ENCODE measurements around the gene DUSP16. TPM values are rescaled to one million over a fixed set of nuclear protein-coding genes. Genes with fewer than 3 reads are reported as not detected.

Gene DUSP16
- total and polyA plus RNA-seq, 2 of the 8 experiments (the other 6 are each of a cell fraction or from before 2014, with no cell fraction given) = 31.6 to 55.9 TPM

GRCh38 chr12:12502815-12503151, 59.9 kb downstream of the DUSP16 start:
- Histone ChIP-seq H3K23me2 (ENCODE audit: low read depth, low read length) (no peaks in the 10 kb centered on the region), H2BK12ac (ENCODE audit: low read depth, low read length) (no peak overlapping the region), H4K20me1 (replicated peaks in 1 of 2; ENCODE audit: control insufficient read depth in 1 of 2, insufficient read depth in 2 of 2, low read length in 2 of 2) (peaks cover 2% of the 10 kb centered on the region in 2 experiments), H2AFZ (ENCODE audit: low read length) (no peak overlapping the region), H3K36me3 (ENCODE audit: control insufficient read depth in 2 of 4, insufficient read depth in 4 of 4, low read length in 3 of 4) (no peaks in the 10 kb centered on the region), H3K4me2 (ENCODE audit: insufficient read depth in 1 of 2, low read depth in 2 of 2, low read length in 2 of 2) (no peak overlapping the region), H4K8ac (ENCODE audit: extremely low read depth, insufficient read depth, low read length) (no peak overlapping the region), H4K91ac (replicated peaks; ENCODE audit: insufficient read length, low read length) (no peak overlapping the region), H3K9ac (replicated peaks in 1 of 4; ENCODE audit: extremely low read depth in 1 of 4, low read depth in 3 of 4, low read length in 3 of 4) (no peak overlapping the region), H3K27ac (ENCODE audit: low read depth, low read length) (no peak overlapping the region), H3K4ac (replicated peaks; ENCODE audit: insufficient read length, low read depth, low read length) (no peak overlapping the region), H2BK15ac (ENCODE audit: low read length) (no peak overlapping the region), H2BK20ac (ENCODE audit: low read length) (no peak overlapping the region), H3K79me1 (ENCODE audit: low read depth, low read length) (peaks cover 5% of the 10 kb centered on the region; the same call in 1 of the 2 replicates), H3K4me1 (replicated peaks in 1 of 4; ENCODE audit: control insufficient read depth in 3 of 4, insufficient read depth in 4 of 4, low read length in 3 of 4) (peaks cover 0 to 19% (median 8%) of the 10 kb centered on the region in 4 experiments; a peak in 4 of 7 replicates), H3K27me3 (replicated peaks in 1 of 4; ENCODE audit: control insufficient read depth in 3 of 4, extremely low read depth in 1 of 4, insufficient read depth in 3 of 4, low read length in 3 of 4) (no peaks in the 10 kb centered on the region), H3K56ac (replicated peaks; ENCODE audit: insufficient read length, low read depth, low read length) (no peak overlapping the region), H2BK5ac (ENCODE audit: low read depth, low read length) (peak overlapping the region; percentile 14; the same call in 1 of the 2 replicates), H3K18ac (ENCODE audit: extremely low read depth, low read length) (no peak overlapping the region), H2AK5ac (ENCODE audit: low read depth, low read length) (no peak overlapping the region), H4K5ac (ENCODE audit: insufficient read length, low read depth, low read length) (peak overlapping the region; percentile 15), H3K79me2 (ENCODE audit: control insufficient read depth in 1 of 2, insufficient read depth in 2 of 2, low read length in 2 of 2) (peaks cover 0 to 72% of the 10 kb centered on the region in 2 experiments; a peak in 3 of 4 replicates), H3K4me3 (ENCODE audit: extremely low read depth in 1 of 4, insufficient read depth in 2 of 4, low read depth in 3 of 4, low read length in 4 of 4) (no peak overlapping the region), H3K14ac (ENCODE audit: insufficient read length) (no peak overlapping the region), H2BK120ac (replicated peaks; ENCODE audit: low read depth, low read length) (no peak overlapping the region), H3K9me3 (ENCODE audit: insufficient read depth in 2 of 2, low read depth in 1 of 2, low read length in 1 of 2) (no peaks in the 10 kb centered on the region), H3K23ac (ENCODE audit: insufficient read length) (no peak overlapping the region)
- ChIA-PET POLR2A (ENCODE audit: partially characterized antibody) (interaction anchor here (1.1 kb wide), 1 partner anchor 70 kb away, joined by 3 read pairs; no protein-coding TSS in a partner anchor), CTCF (ENCODE audit: partially characterized antibody) (interaction anchor here (0.6 to 3.2 kb wide), 17 partner anchors 11 to 234 kb away, joined by 3 to 14 read pairs (median 6); no protein-coding TSS in a partner anchor)
- DNase-seq (ENCODE audit: low read depth in 1 of 2, low spot score in 2 of 2) (no peak), FAIRE-seq (no peak)
- WGBS, 2 experiments (ENCODE audit: extremely low coverage in 1 of 2, insufficient coverage in 1 of 2, insufficient read length in 1 of 2, insufficient replicate concordance in 2 of 2, low coverage in 1 of 2, low lambda C conversion rate in 2 of 2, missing lambda C conversion rate in 1 of 2) = 95% methylated on average over 5 of the region's 5 CpGs; no CpG with 5 or more reads in 1 of the 2 experiments
- TF ChIP-seq SRF (IDR thresholded peaks at IDR 0.05; ENCODE audit: low read depth, low read length) = no peak
- TF ChIP-seq CREB1 (IDR thresholded peaks at IDR 0.05) = no peak
- no peak for TF ChIP-seq MAFK (IDR thresholded peaks at IDR 0.05; ENCODE audit: low read depth, low read length)
- TF ChIP-seq TAF7 (optimal IDR thresholded peaks at IDR 0.05; ENCODE audit: borderline replicate concordance, low read depth, low read length) = no peak
- TF ChIP-seq SIN3A (conservative IDR thresholded peaks at IDR 0.05 in 1 of 2, IDR thresholded peaks at IDR 0.05 in 1 of 2; ENCODE audit: low read depth in 1 of 2, low read length in 2 of 2) = no peak
- no peak for TF ChIP-seq SIRT6 (IDR thresholded peaks at IDR 0.05; ENCODE audit: low read length)
- TF ChIP-seq EGR1 (IDR thresholded peaks at IDR 0.05; ENCODE audit: borderline replicate concordance, low read depth, low read length) = no peak
- TF ChIP-seq JUND (IDR thresholded peaks at IDR 0.05; ENCODE audit: low read length) = no peak
- TF ChIP-seq, protein P1, sequence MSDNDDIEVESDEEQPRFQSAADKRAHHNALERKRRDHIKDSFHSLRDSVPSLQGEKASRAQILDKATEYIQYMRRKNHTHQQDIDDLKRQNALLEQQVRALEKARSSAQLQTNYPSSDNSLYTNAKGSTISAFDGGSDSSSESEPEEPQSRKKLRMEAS (IDR thresholded peaks at IDR 0.05) = no peak
- TF ChIP-seq, protein P2, sequence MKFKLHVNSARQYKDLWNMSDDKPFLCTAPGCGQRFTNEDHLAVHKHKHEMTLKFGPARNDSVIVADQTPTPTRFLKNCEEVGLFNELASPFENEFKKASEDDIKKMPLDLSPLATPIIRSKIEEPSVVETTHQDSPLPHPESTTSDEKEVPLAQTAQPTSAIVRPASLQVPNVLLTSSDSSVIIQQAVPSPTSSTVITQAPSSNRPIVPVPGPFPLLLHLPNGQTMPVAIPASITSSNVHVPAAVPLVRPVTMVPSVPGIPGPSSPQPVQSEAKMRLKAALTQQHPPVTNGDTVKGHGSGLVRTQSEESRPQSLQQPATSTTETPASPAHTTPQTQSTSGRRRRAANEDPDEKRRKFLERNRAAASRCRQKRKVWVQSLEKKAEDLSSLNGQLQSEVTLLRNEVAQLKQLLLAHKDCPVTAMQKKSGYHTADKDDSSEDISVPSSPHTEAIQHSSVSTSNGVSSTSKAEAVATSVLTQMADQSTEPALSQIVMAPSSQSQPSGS (IDR thresholded peaks at IDR 0.05; ENCODE audit: low read length) = no peak
- no peak for TF ChIP-seq ATF3 (IDR thresholded peaks at IDR 0.05; ENCODE audit: insufficient read depth, low read depth, low read length)
- no peak for TF ChIP-seq BRCA1 (IDR thresholded peaks at IDR 0.05; ENCODE audit: low read depth, low read length)
